Endodermal cell (in vitro differentiated cells): ENCODE measurements around the gene CXCL6. TPM values are rescaled to one million over a fixed set of nuclear protein-coding genes. Genes with fewer than 3 reads are reported as not detected.

Experiments used
- DNase-seq: peaks from one replicate; pipeline ENCODE4 v3.0.0-alpha.2; 2017
- H3K27ac ChIP-seq: 2 replicates; pipeline ENCODE4 v1.5.1; 2013; ENCODE audit warnings: mild to moderate bottlenecking, low read depth, low read length, moderate library complexity
- H3K27me3 ChIP-seq: 2 replicates; pipeline ENCODE4 v1.6.1; 2013; ENCODE audit warnings: mild to moderate bottlenecking, low read length, moderate library complexity; ENCODE audit not compliant: insufficient read depth, control insufficient read depth, poor library complexity, severe bottlenecking
- H3K36me3 ChIP-seq: 2 replicates; pipeline ENCODE4 v1.7.0; 2013; ENCODE audit warnings: mild to moderate bottlenecking, low read length, moderate library complexity; ENCODE audit not compliant: control insufficient read depth, insufficient read depth
- H3K4me1 ChIP-seq: one replicate; pipeline ENCODE4 v1.7.0; 2013; ENCODE audit warnings: low read length; ENCODE audit not compliant: control insufficient read depth, insufficient read depth
- H3K4me3 ChIP-seq: 2 replicates; pipeline ENCODE4 v1.5.1; 2013; ENCODE audit warnings: mild to moderate bottlenecking, low read length, moderate library complexity
- H3K9ac ChIP-seq: 2 replicates; pipeline ENCODE4 v1.6.1; 2013; ENCODE audit warnings: mild to moderate bottlenecking, low read length, moderate library complexity; ENCODE audit not compliant: poor library complexity, severe bottlenecking; ENCODE audit errors: extremely low read depth
- H3K9me3 ChIP-seq: 2 replicates; pipeline ENCODE4 v1.6.1; 2013; ENCODE audit warnings: mild to moderate bottlenecking, low read length, moderate library complexity; ENCODE audit not compliant: control insufficient read depth
- H3K27ac Mint-ChIP-seq: 2 replicates; pipeline ENCODE4 v1.8.0; 2020; ENCODE audit warnings: mixed read lengths
- H3K27me3 Mint-ChIP-seq: 2 replicates; pipeline ENCODE4 v1.8.0; 2021; ENCODE audit warnings: mild to moderate bottlenecking, mixed read lengths; ENCODE audit not compliant: insufficient read depth
- H3K36me3 Mint-ChIP-seq: 2 replicates; pipeline ENCODE4 v1.8.0; 2020; ENCODE audit warnings: low read depth, mixed read lengths
- H3K4me1 Mint-ChIP-seq: 2 replicates; pipeline ENCODE4 v1.8.0; 2020; ENCODE audit warnings: mixed read lengths
- H3K4me3 Mint-ChIP-seq: 2 replicates; pipeline ENCODE4 v1.8.0; 2020; ENCODE audit warnings: mild to moderate bottlenecking, moderate library complexity, mixed read lengths
- H3K9me3 Mint-ChIP-seq: 2 replicates; pipeline ENCODE4 v1.8.0; 2020; ENCODE audit warnings: mild to moderate bottlenecking, mixed read lengths
- WGBS, 2 experiments: methylation state at CpG; one replicate each; pipeline versions ENCODE4 v1.1.5 to v1.1.7; 2013; ENCODE audit warnings: missing lambda C conversion rate in 2 of 2, mixed read lengths in 1 of 2; ENCODE audit not compliant: insufficient coverage in 1 of 2, insufficient read length in 1 of 2; 5-methylcytosine and 5-hydroxymethylcytosine counted together
- total RNA-seq, 2 donors: library from RNA; stranded (reverse); fragmentation: NEBNext Ultra II Directional in 1 of 2; extraction: Animal tissue kit (Norgen Biotek cat#: 25700) in 1 of 2; gene quantifications; 2 replicates in 1 of 2; 3 replicates in 1 of 2; pipeline ENCODE4 v1.2.1, GENCODE V29; 2021
- TF ChIP-seq, protein P1 (sequence below): fragments of 200-600 bp; sonication (generic); conservative IDR thresholded peaks from 2 replicates; pipeline ENCODE4 v1.5.0; 2021; ENCODE audit warnings: antibody characterized with exemption, mild to moderate bottlenecking

Gene CXCL6
- total RNA-seq, 2 donors from 2014 or later: 0.46 to 1.2 TPM

DNA sequence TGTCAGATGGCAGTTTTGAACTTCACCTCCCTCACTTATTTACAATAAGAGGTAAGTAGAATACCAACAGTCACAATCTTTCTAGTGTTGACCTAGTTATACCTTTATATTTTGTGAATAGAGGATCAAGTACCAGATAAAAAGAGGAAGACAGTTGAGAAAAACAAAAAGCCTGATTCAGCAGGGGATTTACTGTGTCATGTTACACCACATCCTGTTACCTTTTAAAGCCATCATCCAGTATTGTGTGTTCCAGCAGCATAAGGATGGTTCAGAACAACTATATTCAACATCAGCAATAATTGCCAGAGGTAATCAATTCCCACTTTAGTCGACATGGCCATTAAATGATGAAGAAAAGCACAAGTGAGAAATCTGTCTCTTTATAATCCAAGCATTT is 21.3 kb upstream of the CXCL6 start:
- no peak for DNase-seq
- H3K9ac ChIP-seq: no peak overlapping the region
- WGBS, 2 experiments: 83% methylated on average over 1 of the region's 1 CpG; no CpG with 5 or more reads in 1 of the 2 experiments
- TF ChIP-seq, protein P1, sequence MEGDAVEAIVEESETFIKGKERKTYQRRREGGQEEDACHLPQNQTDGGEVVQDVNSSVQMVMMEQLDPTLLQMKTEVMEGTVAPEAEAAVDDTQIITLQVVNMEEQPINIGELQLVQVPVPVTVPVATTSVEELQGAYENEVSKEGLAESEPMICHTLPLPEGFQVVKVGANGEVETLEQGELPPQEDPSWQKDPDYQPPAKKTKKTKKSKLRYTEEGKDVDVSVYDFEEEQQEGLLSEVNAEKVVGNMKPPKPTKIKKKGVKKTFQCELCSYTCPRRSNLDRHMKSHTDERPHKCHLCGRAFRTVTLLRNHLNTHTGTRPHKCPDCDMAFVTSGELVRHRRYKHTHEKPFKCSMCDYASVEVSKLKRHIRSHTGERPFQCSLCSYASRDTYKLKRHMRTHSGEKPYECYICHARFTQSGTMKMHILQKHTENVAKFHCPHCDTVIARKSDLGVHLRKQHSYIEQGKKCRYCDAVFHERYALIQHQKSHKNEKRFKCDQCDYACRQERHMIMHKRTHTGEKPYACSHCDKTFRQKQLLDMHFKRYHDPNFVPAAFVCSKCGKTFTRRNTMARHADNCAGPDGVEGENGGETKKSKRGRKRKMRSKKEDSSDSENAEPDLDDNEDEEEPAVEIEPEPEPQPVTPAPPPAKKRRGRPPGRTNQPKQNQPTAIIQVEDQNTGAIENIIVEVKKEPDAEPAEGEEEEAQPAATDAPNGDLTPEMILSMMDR: no peak
- H3K4me1 Mint-ChIP-seq: no peaks in the 10 kb centered on the region
- no peaks in the 10 kb centered on the region for H3K9me3 ChIP-seq
- no peaks in the 10 kb centered on the region for H3K27me3 Mint-ChIP-seq
- H3K4me3 ChIP-seq: no peak overlapping the region
- no peak overlapping the region for H3K4me3 Mint-ChIP-seq
- H3K27ac Mint-ChIP-seq: no peak overlapping the region
- no peak overlapping the region for H3K27ac ChIP-seq
- H3K36me3 Mint-ChIP-seq: no peaks in the 10 kb centered on the region
- H3K27me3 ChIP-seq: no peaks in the 10 kb centered on the region
- no peaks in the 10 kb centered on the region for H3K4me1 ChIP-seq
- no peaks in the 10 kb centered on the region for H3K9me3 Mint-ChIP-seq
- H3K36me3 ChIP-seq: no peaks in the 10 kb centered on the region

DNA sequence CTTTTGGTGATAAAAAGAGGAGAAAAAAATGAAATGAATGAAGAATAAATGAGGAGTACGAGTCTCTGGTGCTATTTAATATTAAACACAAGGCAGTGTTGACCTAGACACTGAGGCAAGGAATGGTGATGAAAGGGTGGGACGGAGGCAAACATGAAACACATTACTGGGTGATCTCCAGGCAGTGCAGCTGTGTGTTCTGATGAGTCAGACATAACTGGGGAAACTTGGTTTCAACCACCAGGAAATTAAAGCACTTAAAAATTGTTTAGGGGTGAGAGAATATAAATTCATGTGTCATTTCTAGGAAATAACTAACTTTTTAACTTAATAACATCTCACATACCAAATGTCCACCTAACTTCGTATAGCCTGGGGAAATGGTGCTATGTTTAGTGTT is 19.7 kb upstream of the CXCL6 start:
- Histone ChIP-seq H3K36me3 (no peaks in the 10 kb centered on the region), H3K27ac (no peak overlapping the region), H3K27me3 (no peaks in the 10 kb centered on the region), H3K9ac (no peak overlapping the region), H3K4me3 (no peak overlapping the region), H3K9me3 (no peaks in the 10 kb centered on the region), H3K4me1 (no peaks in the 10 kb centered on the region)
- Mint-ChIP-seq H3K27ac (no peak overlapping the region), H3K4me3 (no peak overlapping the region), H3K9me3 (no peaks in the 10 kb centered on the region), H3K27me3 (no peaks in the 10 kb centered on the region), H3K36me3 (no peaks in the 10 kb centered on the region), H3K4me1 (no peaks in the 10 kb centered on the region)
- DNase-seq: no peak
- 38 to 87% methylated on average over 1 to 2 of the region's 3 CpGs for WGBS, 2 experiments
- TF ChIP-seq, protein P1: no peak

DNA sequence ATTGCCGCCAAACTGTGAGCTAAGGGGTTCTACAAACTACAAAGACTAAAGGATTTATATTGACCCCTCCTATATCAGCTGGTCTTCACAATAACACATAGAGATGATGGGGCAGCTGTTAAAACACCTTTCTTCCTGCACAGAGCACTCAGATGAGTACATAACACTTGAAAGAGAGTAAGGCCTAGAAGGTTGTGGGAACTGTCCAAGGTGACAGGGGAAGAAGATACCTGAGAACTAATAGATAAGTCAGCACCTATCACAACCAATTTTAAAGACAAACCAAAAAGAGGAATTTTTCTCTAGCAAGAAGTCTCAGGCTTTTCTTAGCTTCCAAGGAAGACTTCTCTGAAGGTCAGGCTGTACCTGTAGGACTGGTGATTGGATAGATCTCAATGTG is 19.1 kb upstream of the CXCL6 start:
- Mint-ChIP-seq H3K9me3 (no peaks in the 10 kb centered on the region), H3K4me1 (no peaks in the 10 kb centered on the region), H3K4me3 (no peak overlapping the region), H3K27ac (no peak overlapping the region), H3K36me3 (no peaks in the 10 kb centered on the region), H3K27me3 (no peaks in the 10 kb centered on the region)
- TF ChIP-seq, protein P1: no peak
- Histone ChIP-seq H3K4me1 (no peaks in the 10 kb centered on the region), H3K4me3 (no peak overlapping the region), H3K9me3 (no peaks in the 10 kb centered on the region), H3K9ac (no peak overlapping the region), H3K36me3 (no peaks in the 10 kb centered on the region), H3K27me3 (no peaks in the 10 kb centered on the region), H3K27ac (no peak overlapping the region)
- 100% methylated on average over 1 of the region's 1 CpG; no CpG with 5 or more reads in 1 of the 2 experiments for WGBS, 2 experiments
- DNase-seq: no peak
